Vagina (tissue), 2 donors: Measurements from ENCODE around the gene ZNF823.

Experiments
- POLR2A ChIP-seq, 2 donors: fragments of 450-650 bp; IDR thresholded peaks; one replicate each; pipeline ENCODE4 v1.6.1; 2017; ENCODE audit warnings: antibody characterized with exemption in 2 of 2, mild to moderate bottlenecking in 2 of 2, moderate library complexity in 2 of 2
- TF ChIP-seq, protein P1 (sequence below), 3 experiments: fragments of 450-650 bp in 2 of 3; fragments of 200-600 bp in 1 of 3; sonication (generic) in 1 of 3; IDR thresholded peaks; one replicate each; pipeline ENCODE4 v1.5.1; 2017 to 2019; ENCODE audit warnings: antibody characterized with exemption in 3 of 3, mild to moderate bottlenecking in 2 of 3, moderate library complexity in 2 of 3

DNA sequence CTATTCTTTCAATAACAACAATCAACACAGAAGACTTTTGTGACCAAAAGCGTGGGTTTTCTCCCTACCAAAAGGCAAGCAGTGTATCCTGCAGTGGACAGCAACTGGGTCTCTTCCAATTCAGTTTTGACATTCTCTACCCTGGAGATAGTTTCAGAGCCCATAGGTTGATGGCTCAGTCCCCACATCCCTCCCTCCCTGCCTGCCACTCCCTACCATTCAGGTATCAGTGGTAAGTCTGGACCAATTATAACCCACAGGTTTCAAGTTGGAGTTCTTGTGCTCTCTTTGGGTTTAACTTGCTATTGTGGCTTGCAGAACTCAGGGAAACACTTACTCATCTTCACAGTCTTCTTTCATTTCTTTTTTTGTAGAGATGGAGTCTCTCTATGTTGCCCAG is 60.2 kb downstream of the ZNF823 start:
- TF ChIP-seq, protein P1, sequence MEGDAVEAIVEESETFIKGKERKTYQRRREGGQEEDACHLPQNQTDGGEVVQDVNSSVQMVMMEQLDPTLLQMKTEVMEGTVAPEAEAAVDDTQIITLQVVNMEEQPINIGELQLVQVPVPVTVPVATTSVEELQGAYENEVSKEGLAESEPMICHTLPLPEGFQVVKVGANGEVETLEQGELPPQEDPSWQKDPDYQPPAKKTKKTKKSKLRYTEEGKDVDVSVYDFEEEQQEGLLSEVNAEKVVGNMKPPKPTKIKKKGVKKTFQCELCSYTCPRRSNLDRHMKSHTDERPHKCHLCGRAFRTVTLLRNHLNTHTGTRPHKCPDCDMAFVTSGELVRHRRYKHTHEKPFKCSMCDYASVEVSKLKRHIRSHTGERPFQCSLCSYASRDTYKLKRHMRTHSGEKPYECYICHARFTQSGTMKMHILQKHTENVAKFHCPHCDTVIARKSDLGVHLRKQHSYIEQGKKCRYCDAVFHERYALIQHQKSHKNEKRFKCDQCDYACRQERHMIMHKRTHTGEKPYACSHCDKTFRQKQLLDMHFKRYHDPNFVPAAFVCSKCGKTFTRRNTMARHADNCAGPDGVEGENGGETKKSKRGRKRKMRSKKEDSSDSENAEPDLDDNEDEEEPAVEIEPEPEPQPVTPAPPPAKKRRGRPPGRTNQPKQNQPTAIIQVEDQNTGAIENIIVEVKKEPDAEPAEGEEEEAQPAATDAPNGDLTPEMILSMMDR (IDR thresholded peaks at IDR 0.05) = no peak
- no peak for TF ChIP-seq POLR2A (IDR thresholded peaks at IDR 0.05)
